ENCODE measurements around the gene GNGT1. TPM values are rescaled to one million over a fixed set of nuclear protein-coding genes. Genes with fewer than 3 reads are reported as not detected.

The GNGT1 gene
- total RNA-seq, 1 experiment from 2014 or later, result not detected

DNA sequence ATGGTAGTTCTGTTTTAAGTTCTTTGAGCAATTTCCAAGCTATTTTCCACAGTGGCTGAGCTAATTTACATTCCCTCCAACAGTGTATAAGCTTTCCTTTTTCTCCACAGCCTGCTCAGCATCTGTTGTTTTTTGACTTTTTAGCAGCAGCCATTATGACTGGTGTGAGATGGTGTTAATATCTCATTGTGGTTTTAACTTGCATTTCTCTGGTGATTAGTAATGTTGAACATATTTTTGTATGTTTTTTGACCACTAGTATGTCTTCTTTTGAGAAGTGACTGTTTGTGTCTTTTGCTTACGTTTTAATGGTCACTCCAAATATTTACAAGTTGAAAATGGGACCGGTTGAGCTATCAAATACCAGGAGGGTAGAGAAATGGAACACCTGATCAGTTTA lies 35.6 kb downstream of the GNGT1 start:
- DNase-seq (ENCODE audit: low spot score), result no peak
- H3K9me3 ChIP-seq (ENCODE audit: low read depth, low read length, poor library complexity, severe bottlenecking), result no peaks in the 10 kb centered on the region
- no peak overlapping the region for H3K4me3 ChIP-seq (ENCODE audit: low read depth, low read length, poor library complexity, severe bottlenecking)
- ChIA-PET CTCF (no interaction called here), POLR2A (ENCODE audit: low non-redundant PET) (no interaction called here)
- TF ChIP-seq, protein P1, sequence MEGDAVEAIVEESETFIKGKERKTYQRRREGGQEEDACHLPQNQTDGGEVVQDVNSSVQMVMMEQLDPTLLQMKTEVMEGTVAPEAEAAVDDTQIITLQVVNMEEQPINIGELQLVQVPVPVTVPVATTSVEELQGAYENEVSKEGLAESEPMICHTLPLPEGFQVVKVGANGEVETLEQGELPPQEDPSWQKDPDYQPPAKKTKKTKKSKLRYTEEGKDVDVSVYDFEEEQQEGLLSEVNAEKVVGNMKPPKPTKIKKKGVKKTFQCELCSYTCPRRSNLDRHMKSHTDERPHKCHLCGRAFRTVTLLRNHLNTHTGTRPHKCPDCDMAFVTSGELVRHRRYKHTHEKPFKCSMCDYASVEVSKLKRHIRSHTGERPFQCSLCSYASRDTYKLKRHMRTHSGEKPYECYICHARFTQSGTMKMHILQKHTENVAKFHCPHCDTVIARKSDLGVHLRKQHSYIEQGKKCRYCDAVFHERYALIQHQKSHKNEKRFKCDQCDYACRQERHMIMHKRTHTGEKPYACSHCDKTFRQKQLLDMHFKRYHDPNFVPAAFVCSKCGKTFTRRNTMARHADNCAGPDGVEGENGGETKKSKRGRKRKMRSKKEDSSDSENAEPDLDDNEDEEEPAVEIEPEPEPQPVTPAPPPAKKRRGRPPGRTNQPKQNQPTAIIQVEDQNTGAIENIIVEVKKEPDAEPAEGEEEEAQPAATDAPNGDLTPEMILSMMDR (conservative IDR thresholded peaks at IDR 0.05; ENCODE audit: low read depth, low read length), result no peak
- no peak for TF ChIP-seq EZH2 (IDR thresholded peaks at IDR 0.05; ENCODE audit: borderline replicate concordance, low read depth, low read length, poor library complexity, severe bottlenecking)
- no peaks in the 10 kb centered on the region for H3K36me3 ChIP-seq (ENCODE audit: insufficient read depth, low read length, poor library complexity, severe bottlenecking)
- H3K27me3 ChIP-seq (replicated peaks; ENCODE audit: insufficient read depth, low read depth, low read length, poor library complexity), result no peaks in the 10 kb centered on the region
- H3K27ac ChIP-seq (ENCODE audit: low read depth, low read length, poor library complexity, severe bottlenecking), result no peak overlapping the region
- intact Hi-C loops (cut with micrococcal nuclease; ENCODE audit: unreplicated experiment), result no loop called here
- BruUV-seq (replicated peaks), result no TSS peak
- no peaks in the 10 kb centered on the region for H3K4me1 ChIP-seq (ENCODE audit: insufficient read depth, low read length, poor library complexity, severe bottlenecking)

DNA sequence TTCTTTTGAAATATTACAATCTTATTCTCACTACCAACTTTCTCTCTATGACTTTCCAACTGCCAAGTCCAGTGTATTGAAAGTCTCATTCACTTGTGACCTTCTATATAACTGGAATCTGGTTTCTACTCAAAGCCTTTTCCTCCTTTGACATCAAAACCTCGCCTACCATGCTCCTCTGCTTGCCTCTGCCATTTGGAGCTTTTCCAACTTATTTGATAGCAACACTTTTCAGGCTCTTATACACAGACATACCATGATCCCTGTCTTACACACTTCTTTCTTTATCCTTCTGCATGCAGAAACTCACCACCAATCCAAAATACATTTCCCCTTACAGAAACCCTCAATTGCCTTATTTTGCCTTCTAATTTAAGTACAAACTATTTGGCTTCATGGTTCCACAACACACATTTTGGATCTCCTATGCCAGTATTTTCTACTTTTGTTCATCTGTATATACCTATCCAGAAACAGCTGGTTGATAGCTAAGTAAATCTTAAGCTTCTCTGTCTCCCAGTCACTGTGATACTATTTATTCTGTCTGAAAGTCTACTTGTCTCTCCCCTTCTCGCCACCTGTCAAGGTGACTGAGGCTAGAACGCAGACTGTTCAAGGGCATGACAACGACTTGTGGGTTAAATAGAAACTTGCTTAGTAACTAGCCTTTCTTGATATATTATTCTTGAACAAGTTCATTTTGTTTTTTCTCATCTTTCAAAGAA lies 37.6 kb downstream of the GNGT1 start:
- no peaks in the 10 kb centered on the region for H3K27me3 ChIP-seq (replicated peaks; ENCODE audit: insufficient read depth, low read depth, low read length, poor library complexity)
- H3K36me3 ChIP-seq (ENCODE audit: insufficient read depth, low read length, poor library complexity, severe bottlenecking), result no peaks in the 10 kb centered on the region
- H3K27ac ChIP-seq (ENCODE audit: low read depth, low read length, poor library complexity, severe bottlenecking), result no peak overlapping the region
- H3K4me1 ChIP-seq (ENCODE audit: insufficient read depth, low read length, poor library complexity, severe bottlenecking), result no peaks in the 10 kb centered on the region
- no TSS peak for BruUV-seq (replicated peaks)
- H3K9me3 ChIP-seq (ENCODE audit: low read depth, low read length, poor library complexity, severe bottlenecking), result no peaks in the 10 kb centered on the region
- H3K4me3 ChIP-seq (ENCODE audit: low read depth, low read length, poor library complexity, severe bottlenecking), result no peak overlapping the region
- TF ChIP-seq EZH2 (IDR thresholded peaks at IDR 0.05; ENCODE audit: borderline replicate concordance, low read depth, low read length, poor library complexity, severe bottlenecking), result no peak
- TF ChIP-seq, protein P1 (conservative IDR thresholded peaks at IDR 0.05; ENCODE audit: low read depth, low read length), result no peak
- no peak for DNase-seq (ENCODE audit: low spot score)
- ChIA-PET CTCF (no interaction called here), POLR2A (ENCODE audit: low non-redundant PET) (no interaction called here)
- intact Hi-C loops (cut with micrococcal nuclease; ENCODE audit: unreplicated experiment), result no loop called here

DNA sequence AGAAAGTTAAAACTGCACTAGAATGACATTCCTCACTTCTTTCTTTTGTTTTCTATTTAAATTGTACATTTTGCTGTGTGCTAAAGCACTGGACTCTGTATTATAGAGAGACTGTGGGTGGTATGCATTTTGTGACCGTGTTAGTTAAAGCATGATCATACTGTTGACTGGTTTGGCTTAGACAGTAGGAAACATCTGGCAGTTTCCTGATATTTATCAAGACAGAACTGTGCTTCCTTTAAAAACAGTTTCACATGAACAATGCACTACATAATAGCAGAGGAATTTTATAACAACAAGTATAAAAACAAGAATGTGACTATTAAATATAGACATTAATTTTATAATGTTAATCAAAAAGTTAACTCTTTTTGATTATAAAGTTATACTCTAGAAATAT lies 38.3 kb downstream of the GNGT1 start:
- ChIA-PET POLR2A (ENCODE audit: low non-redundant PET) (no interaction called here), CTCF (interaction anchor here (0.6 kb wide), 1 partner anchor 338 kb away, joined by 6 read pairs; no protein-coding TSS in a partner anchor)
- Histone ChIP-seq H3K9me3 (ENCODE audit: low read depth, low read length, poor library complexity, severe bottlenecking) (no peaks in the 10 kb centered on the region), H3K27ac (ENCODE audit: low read depth, low read length, poor library complexity, severe bottlenecking) (no peak overlapping the region), H3K4me1 (ENCODE audit: insufficient read depth, low read length, poor library complexity, severe bottlenecking) (no peaks in the 10 kb centered on the region), H3K36me3 (ENCODE audit: insufficient read depth, low read length, poor library complexity, severe bottlenecking) (no peaks in the 10 kb centered on the region), H3K27me3 (replicated peaks; ENCODE audit: insufficient read depth, low read depth, low read length, poor library complexity) (no peaks in the 10 kb centered on the region), H3K4me3 (ENCODE audit: low read depth, low read length, poor library complexity, severe bottlenecking) (no peak overlapping the region)
- no TSS peak for BruUV-seq (replicated peaks)
- intact Hi-C loops (cut with micrococcal nuclease; ENCODE audit: unreplicated experiment), result no loop called here
- no peak for DNase-seq (ENCODE audit: low spot score)
- TF ChIP-seq EZH2 (IDR thresholded peaks at IDR 0.05; ENCODE audit: borderline replicate concordance, low read depth, low read length, poor library complexity, severe bottlenecking), result no peak
- TF ChIP-seq, protein P1 (conservative IDR thresholded peaks at IDR 0.05; ENCODE audit: low read depth, low read length), result no peak

All from A673 (cell line).